ENCODE results near the gene TMEM219. TPM values are rescaled to one million over a fixed set of nuclear protein-coding genes. Genes with fewer than 3 reads are reported as not detected.

Gene TMEM219
- total RNA-seq, 2 donors from 2014 or later, result 122 to 136 TPM

DNA sequence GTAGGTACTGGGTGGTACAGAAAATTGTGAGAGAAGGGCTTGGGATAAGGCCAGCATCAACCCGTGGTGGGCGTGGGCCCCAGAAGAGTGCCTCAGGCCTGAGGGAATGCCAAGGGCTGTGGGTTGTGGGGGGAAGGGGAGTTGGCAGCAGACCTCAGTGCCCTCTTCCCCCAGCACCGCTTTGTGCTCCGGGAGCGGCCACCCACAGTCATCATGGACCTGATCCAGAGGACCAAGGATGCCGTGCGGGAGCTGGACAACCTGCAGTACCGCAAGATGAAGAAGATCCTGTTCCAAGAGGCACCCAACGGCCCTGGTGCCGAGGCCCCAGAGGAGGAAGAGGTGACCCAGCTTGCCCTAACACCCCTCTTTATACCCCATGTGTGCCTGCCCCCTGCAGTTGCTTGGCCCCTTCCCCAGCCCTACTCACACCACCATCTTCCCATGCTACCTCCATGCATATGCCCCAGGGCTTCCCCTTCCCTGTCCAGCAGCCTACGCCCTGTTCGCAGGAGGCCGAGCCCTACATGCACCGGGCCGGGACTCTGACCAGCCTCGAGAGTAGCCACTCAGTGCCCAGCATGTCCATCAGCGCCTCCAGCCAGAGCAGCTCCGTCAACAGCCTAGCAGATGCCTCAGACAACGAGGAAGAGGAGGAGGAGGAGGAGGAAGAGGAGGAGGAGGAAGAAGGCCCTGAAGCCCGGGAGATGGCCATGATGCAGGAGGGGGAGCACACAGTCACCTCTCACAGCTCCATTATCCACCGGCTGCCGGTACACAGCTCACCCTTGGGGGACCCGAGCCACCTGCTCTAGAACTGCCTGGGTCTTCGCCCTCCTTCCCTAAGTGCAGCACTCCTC lies 20.9 kb downstream of the TMEM219 start:
- Mint-ChIP-seq H3K9me3 (no peaks in the 10 kb centered on the region), H3K36me3 (ENCODE audit: low read depth) (peaks cover 73% of the 10 kb centered on the region), H3K27me3 (ENCODE audit: insufficient read depth) (no peaks in the 10 kb centered on the region), H3K27ac (no peak overlapping the region), H3K4me3 (no peak overlapping the region), H3K4me1 (no peaks in the 10 kb centered on the region)
- H3K27ac ChIP-seq (ENCODE audit: low read depth, low read length), result no peak overlapping the region
- DNase-seq, result no peak
- WGBS, 2 experiments (ENCODE audit: insufficient coverage in 1 of 2, insufficient read length in 1 of 2), result 92 to 95% methylated on average over 10 to 24 of the region's 24 CpGs
- no peaks in the 10 kb centered on the region for H3K27me3 ChIP-seq (ENCODE audit: control insufficient read depth, insufficient read depth, low read length, poor library complexity, severe bottlenecking)
- no peaks in the 10 kb centered on the region for H3K4me1 ChIP-seq (ENCODE audit: control insufficient read depth, insufficient read depth, low read length)
- no peak overlapping the region for H3K9ac ChIP-seq (ENCODE audit: extremely low read depth, low read length, poor library complexity, severe bottlenecking)
- TF ChIP-seq, protein P1, sequence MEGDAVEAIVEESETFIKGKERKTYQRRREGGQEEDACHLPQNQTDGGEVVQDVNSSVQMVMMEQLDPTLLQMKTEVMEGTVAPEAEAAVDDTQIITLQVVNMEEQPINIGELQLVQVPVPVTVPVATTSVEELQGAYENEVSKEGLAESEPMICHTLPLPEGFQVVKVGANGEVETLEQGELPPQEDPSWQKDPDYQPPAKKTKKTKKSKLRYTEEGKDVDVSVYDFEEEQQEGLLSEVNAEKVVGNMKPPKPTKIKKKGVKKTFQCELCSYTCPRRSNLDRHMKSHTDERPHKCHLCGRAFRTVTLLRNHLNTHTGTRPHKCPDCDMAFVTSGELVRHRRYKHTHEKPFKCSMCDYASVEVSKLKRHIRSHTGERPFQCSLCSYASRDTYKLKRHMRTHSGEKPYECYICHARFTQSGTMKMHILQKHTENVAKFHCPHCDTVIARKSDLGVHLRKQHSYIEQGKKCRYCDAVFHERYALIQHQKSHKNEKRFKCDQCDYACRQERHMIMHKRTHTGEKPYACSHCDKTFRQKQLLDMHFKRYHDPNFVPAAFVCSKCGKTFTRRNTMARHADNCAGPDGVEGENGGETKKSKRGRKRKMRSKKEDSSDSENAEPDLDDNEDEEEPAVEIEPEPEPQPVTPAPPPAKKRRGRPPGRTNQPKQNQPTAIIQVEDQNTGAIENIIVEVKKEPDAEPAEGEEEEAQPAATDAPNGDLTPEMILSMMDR (conservative IDR thresholded peaks at IDR 0.05), result no peak
- H3K36me3 ChIP-seq (ENCODE audit: control insufficient read depth, insufficient read depth, low read length), result peaks cover 91% of the 10 kb centered on the region
- no peak overlapping the region for H3K4me3 ChIP-seq (ENCODE audit: low read length)
- H3K9me3 ChIP-seq (ENCODE audit: control insufficient read depth, low read length), result no peaks in the 10 kb centered on the region

DNA sequence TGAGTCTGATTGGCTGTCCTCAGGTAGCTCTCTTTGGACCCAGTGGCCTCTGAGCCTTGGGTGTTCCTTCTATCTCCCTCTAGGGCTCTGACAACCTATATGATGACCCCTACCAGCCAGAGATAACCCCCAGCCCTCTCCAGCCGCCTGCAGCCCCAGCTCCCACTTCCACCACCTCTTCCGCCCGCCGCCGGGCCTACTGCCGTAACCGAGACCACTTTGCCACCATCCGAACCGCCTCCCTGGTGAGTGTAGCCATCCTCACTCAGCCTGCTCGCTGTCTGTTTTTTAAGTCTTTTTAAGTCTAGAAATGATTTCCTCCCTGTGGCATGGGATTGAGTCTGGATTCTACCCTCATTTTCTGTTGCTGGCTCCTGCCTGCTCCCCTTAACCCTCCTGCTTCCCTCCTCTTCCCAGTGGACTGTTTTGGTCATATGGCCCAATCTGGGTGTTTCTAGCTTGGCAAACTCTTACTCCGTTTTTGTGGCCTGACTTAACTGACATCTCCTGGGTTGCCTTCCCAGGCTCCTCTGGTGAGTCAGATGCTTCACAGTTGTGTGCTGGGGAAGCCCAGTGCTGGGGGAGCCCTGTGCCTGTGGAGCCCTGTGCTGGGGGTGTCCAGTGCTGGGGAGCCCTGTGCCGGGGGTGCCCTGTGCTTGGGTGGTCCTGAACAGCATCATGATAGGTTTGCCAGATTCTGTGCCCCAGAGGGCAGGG lies 21.7 kb downstream of the TMEM219 start:
- Histone ChIP-seq H3K4me1 (ENCODE audit: control insufficient read depth, insufficient read depth, low read length) (no peaks in the 10 kb centered on the region), H3K9me3 (ENCODE audit: control insufficient read depth, low read length) (no peaks in the 10 kb centered on the region), H3K36me3 (ENCODE audit: control insufficient read depth, insufficient read depth, low read length) (peaks cover 90% of the 10 kb centered on the region), H3K9ac (ENCODE audit: extremely low read depth, low read length, poor library complexity, severe bottlenecking) (no peak overlapping the region), H3K4me3 (ENCODE audit: low read length) (no peak overlapping the region), H3K27ac (ENCODE audit: low read depth, low read length) (no peak overlapping the region), H3K27me3 (ENCODE audit: control insufficient read depth, insufficient read depth, low read length, poor library complexity, severe bottlenecking) (no peaks in the 10 kb centered on the region)
- Mint-ChIP-seq H3K9me3 (no peaks in the 10 kb centered on the region), H3K4me3 (no peak overlapping the region), H3K4me1 (no peaks in the 10 kb centered on the region), H3K27me3 (ENCODE audit: insufficient read depth) (no peaks in the 10 kb centered on the region), H3K36me3 (ENCODE audit: low read depth) (peaks cover 74% of the 10 kb centered on the region), H3K27ac (no peak overlapping the region)
- TF ChIP-seq, protein P1 (conservative IDR thresholded peaks at IDR 0.05), result no peak
- 92 to 100% methylated on average over 11 to 12 of the region's 12 CpGs for WGBS, 2 experiments (ENCODE audit: insufficient coverage in 1 of 2, insufficient read length in 1 of 2)
- no peak for DNase-seq

DNA sequence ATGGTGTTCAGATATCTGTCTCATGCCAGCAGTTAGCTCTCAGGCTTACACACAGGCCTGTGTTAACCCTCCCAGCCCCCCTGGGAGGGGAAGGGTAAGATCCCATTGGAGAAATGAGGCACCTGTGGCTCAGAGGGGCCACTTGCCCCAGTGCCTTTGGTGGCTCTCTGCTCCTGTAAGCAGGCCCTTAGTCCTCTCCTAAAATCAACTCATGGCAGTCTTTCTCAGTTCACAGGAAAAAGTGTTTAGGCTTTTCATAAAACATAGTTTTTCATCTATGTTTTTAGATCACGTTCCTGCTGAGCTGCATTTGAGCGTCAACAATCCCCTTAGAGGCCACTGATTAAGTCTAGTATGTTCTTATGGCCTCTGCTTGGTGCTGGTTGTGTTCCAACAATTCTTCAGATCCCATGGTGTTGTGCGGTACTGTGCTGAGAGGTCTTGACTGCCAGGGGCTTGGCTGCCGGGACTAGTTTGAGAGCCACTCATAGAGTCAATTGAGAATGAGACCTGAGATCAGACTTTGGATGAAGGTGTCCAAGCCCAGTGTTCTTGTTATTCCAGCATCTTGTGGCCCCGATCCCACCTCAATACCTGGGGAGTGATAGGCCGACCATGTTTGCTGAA lies 22.4 kb downstream of the TMEM219 start:
- Histone ChIP-seq H3K9ac (ENCODE audit: extremely low read depth, low read length, poor library complexity, severe bottlenecking) (no peak overlapping the region), H3K27me3 (ENCODE audit: control insufficient read depth, insufficient read depth, low read length, poor library complexity, severe bottlenecking) (no peaks in the 10 kb centered on the region), H3K4me1 (ENCODE audit: control insufficient read depth, insufficient read depth, low read length) (no peaks in the 10 kb centered on the region), H3K9me3 (ENCODE audit: control insufficient read depth, low read length) (no peaks in the 10 kb centered on the region), H3K36me3 (ENCODE audit: control insufficient read depth, insufficient read depth, low read length) (peaks cover 90% of the 10 kb centered on the region), H3K27ac (ENCODE audit: low read depth, low read length) (no peak overlapping the region), H3K4me3 (ENCODE audit: low read length) (no peak overlapping the region)
- no peak overlapping the region for H3K4me3 Mint-ChIP-seq
- no peak overlapping the region for H3K27ac Mint-ChIP-seq
- no peaks in the 10 kb centered on the region for H3K4me1 Mint-ChIP-seq
- H3K36me3 Mint-ChIP-seq (ENCODE audit: low read depth), result peaks cover 70% of the 10 kb centered on the region
- WGBS, 2 experiments (ENCODE audit: insufficient coverage in 1 of 2, insufficient read length in 1 of 2), result 97 to 98% methylated on average over 3 to 6 of the region's 6 CpGs
- H3K9me3 Mint-ChIP-seq, result no peaks in the 10 kb centered on the region
- no peaks in the 10 kb centered on the region for H3K27me3 Mint-ChIP-seq (ENCODE audit: insufficient read depth)
- TF ChIP-seq, protein P1 (conservative IDR thresholded peaks at IDR 0.05), result no peak
- no peak for DNase-seq
